Activated CD8-positive, alpha-beta T cell treated with anti-CD3 and anti-CD28 coated beads for 36 hours (primary cell): ENCODE measurements around the gene MGP. TPM values are rescaled to one million over a fixed set of nuclear protein-coding genes. Genes with fewer than 3 reads are reported as not detected.
A peak's percentile ranks its signal among the peaks of the same experiment; 100 is the strongest.

Experiments
- ATAC-seq: fragments of 200-7000 bp; cut with Tn5 transposase; one replicate; pipeline ENCODE4 v1.10.0; 2021; ENCODE audit warnings: mild to moderate bottlenecking, moderate library complexity
- CTCF ChIA-PET: fragments of 350-600 bp; sonication (Branson Sonifier 250); formaldehyde crosslinking; loops from one replicate; lab custom pipeline; 2021; ENCODE audit warnings: antibody characterized with exemption; lab: Charles Lee
- POLR2A ChIA-PET: fragments of 350-600 bp; sonication (Branson Sonifier 250); formaldehyde crosslinking; loops from one replicate; lab custom pipeline; 2021; ENCODE audit warnings: antibody characterized with exemption; lab: Charles Lee
- DNase-seq: peaks from one replicate; pipeline ENCODE4 v3.0.0-alpha.2; 2020
- H3K27ac Mint-ChIP-seq: one replicate; pipeline ENCODE4 v1.8.0; 2021; ENCODE audit warnings: mild to moderate bottlenecking, mixed read lengths
- H3K27me3 Mint-ChIP-seq: one replicate; pipeline ENCODE4 v1.8.0; 2021; ENCODE audit warnings: mixed read lengths
- H3K36me3 Mint-ChIP-seq: one replicate; pipeline ENCODE4 v1.8.0; 2021; ENCODE audit warnings: low read depth, mixed read lengths
- H3K4me1 Mint-ChIP-seq: one replicate; pipeline ENCODE4 v1.8.0; 2021; ENCODE audit warnings: low read depth, mixed read lengths
- H3K4me3 Mint-ChIP-seq: one replicate; pipeline ENCODE4 v1.8.0; 2021; ENCODE audit warnings: mild to moderate bottlenecking, moderate library complexity, mixed read lengths
- H3K9me3 Mint-ChIP-seq: one replicate; pipeline ENCODE4 v1.8.0; 2021; ENCODE audit warnings: mixed read lengths
- CTCF ChIP-seq: fragments of 200-600 bp; IDR thresholded peaks from one replicate; pipeline ENCODE4 v1.8.0; 2022; ENCODE audit warnings: antibody characterized with exemption, mild to moderate bottlenecking
- intact Hi-C: fragments of 100-400 bp; cut with micrococcal nuclease; formaldehyde crosslinking; loops from one replicate; pipeline ENCODE4 v1.10.0; 2022
- total RNA-seq, 2 experiments: library from RNA; stranded (reverse); gene quantifications; one replicate each; pipeline ENCODE4 v1.2.3, GENCODE V29; 2021

Gene MGP
- total RNA-seq, 2 experiments from 2014 or later: not detected

- Mint-ChIP-seq H3K4me3 (no peak overlapping the region), H3K4me1 (peaks cover 10% of the 10 kb centered on the region), H3K36me3 (no peaks in the 10 kb centered on the region), H3K27me3 (peaks cover 1% of the 10 kb centered on the region), H3K27ac (no peak overlapping the region), H3K9me3 (no peaks in the 10 kb centered on the region)
- no peak for TF ChIP-seq CTCF
- no peak for DNase-seq
- intact Hi-C loops: no loop called here
- POLR2A ChIA-PET: interaction anchor here (1.0 kb wide), 1 partner anchor 14 kb away, joined by 3 read pairs; no protein-coding TSS in a partner anchor
- no peak for ATAC-seq
- CTCF ChIA-PET: interaction anchor here (1.0 to 1.4 kb wide), 2 partner anchors 38 to 104 kb away, joined by 3 read pairs; no protein-coding TSS in a partner anchor
Observed at GRCh38 chr12:14890701-14891100, 5.0 kb upstream of the MGP start.

GRCh38 chr12:14886271-14886670 is 617 bp upstream of the MGP start:
- intact Hi-C loops: no loop called here
- TF ChIP-seq CTCF: no peak
- ChIA-PET POLR2A (no interaction called here), CTCF (interaction anchor here (1.1 kb wide), 1 partner anchor 40 kb away, joined by 3 read pairs; no protein-coding TSS in a partner anchor)
- Mint-ChIP-seq H3K27me3 (peaks cover 5% of the 10 kb centered on the region), H3K27ac (no peak overlapping the region), H3K9me3 (no peaks in the 10 kb centered on the region), H3K4me3 (no peak overlapping the region), H3K36me3 (no peaks in the 10 kb centered on the region), H3K4me1 (peaks cover 24% of the 10 kb centered on the region)
- DNase-seq: no peak
- ATAC-seq: no peak

GRCh38 chr12:14884458-14884878 is 1.2 kb downstream of the MGP start:
- intact Hi-C loops: loop anchor here (5.0 kb wide), 1 partner anchor 78 kb away; the partner anchor contains the start of gene ARHGDIB
- H3K27ac Mint-ChIP-seq: peak overlapping the region; percentile 10

GRCh38 chr12:14883686-14884085 is 2.0 kb downstream of the MGP start:
- H3K27ac Mint-ChIP-seq: no peak overlapping the region
- CTCF ChIA-PET: interaction anchor here (0.6 to 2.4 kb wide), 5 partner anchors 10 to 55 kb away, joined by 3 to 10 read pairs (median 3); partner anchors contain the start of gene ERP27
- intact Hi-C loops: loop anchor here (5.0 kb wide), 1 partner anchor 79 kb away; the partner anchor contains the start of gene ARHGDIB
- H3K27me3 Mint-ChIP-seq: peaks cover 5% of the 10 kb centered on the region
- ATAC-seq: no peak
- no peaks in the 10 kb centered on the region for H3K9me3 Mint-ChIP-seq
- no peak overlapping the region for H3K4me3 Mint-ChIP-seq
- no peak for DNase-seq
- H3K36me3 Mint-ChIP-seq: no peaks in the 10 kb centered on the region
- POLR2A ChIA-PET: interaction anchor here (1.4 to 1.5 kb wide), 2 partner anchors 27 to 72 kb away, joined by 3 read pairs; no protein-coding TSS in a partner anchor
- H3K4me1 Mint-ChIP-seq: peaks cover 32% of the 10 kb centered on the region
- TF ChIP-seq CTCF: no peak

More at GRCh38 chr12:14884458-14884878, 1.2 kb downstream of the MGP start:
- POLR2A ChIA-PET: interaction anchor here (0.6 to 1.5 kb wide), 3 partner anchors 19 to 72 kb away, joined by 3 read pairs; no protein-coding TSS in a partner anchor
- Mint-ChIP-seq H3K4me1 (peaks cover 32% of the 10 kb centered on the region), H3K27me3 (peaks cover 5% of the 10 kb centered on the region), H3K9me3 (no peaks in the 10 kb centered on the region), H3K36me3 (no peaks in the 10 kb centered on the region), H3K4me3 (peak overlapping the region; percentile 51)
- TF ChIP-seq CTCF: no peak
- ATAC-seq (peak; percentile 87), DNase-seq (peak; percentile 92)
- CTCF ChIA-PET: interaction anchor here (0.6 to 2.4 kb wide), 7 partner anchors 9 to 113 kb away, joined by 3 to 10 read pairs (median 3); a partner anchor contains a TSS

- no peaks in the 10 kb centered on the region for H3K36me3 Mint-ChIP-seq
- TF ChIP-seq CTCF: no peak
- no peak for DNase-seq
- H3K9me3 Mint-ChIP-seq: no peaks in the 10 kb centered on the region
- peaks cover 25% of the 10 kb centered on the region for H3K4me1 Mint-ChIP-seq
- ChIA-PET POLR2A (interaction anchor here (1.2 kb wide), 1 partner anchor 40 kb away, joined by 3 read pairs; no protein-coding TSS in a partner anchor), CTCF (no interaction called here)
- peak overlapping the region; percentile 87 for H3K27ac Mint-ChIP-seq
- no peak overlapping the region for H3K4me3 Mint-ChIP-seq
- peaks cover 5% of the 10 kb centered on the region for H3K27me3 Mint-ChIP-seq
- peak; percentile 19 for ATAC-seq
- intact Hi-C loops: loop anchor here (5.0 kb wide), 1 partner anchor 81 kb away; the partner anchor contains the start of gene ARHGDIB
Observed at GRCh38 chr12:14880890-14881453, 4.7 kb downstream of the MGP start.
